Neutrophil (primary cell): ENCODE measurements around the gene ABCD3.

Source experiments
- H3K27ac ChIP-seq: fragments of 200-600 bp; sonication (generic); 2 replicates; pipeline ENCODE4 v1.5.1; 2016; ENCODE audit warnings: mild to moderate bottlenecking, moderate library complexity
- H3K27me3 ChIP-seq: fragments of 200-600 bp; sonication (generic); 2 replicates; pipeline ENCODE4 v1.6.0; 2016; ENCODE audit warnings: mild to moderate bottlenecking
- H3K36me3 ChIP-seq: fragments of 200-600 bp; sonication (generic); 2 replicates; pipeline ENCODE4 v1.5.1; 2017
- H3K4me1 ChIP-seq, 2 experiments: fragments of 200-600 bp in 1 of 2; sonication (generic) in 1 of 2; 1 replicate in 1 of 2; 2 replicates in 1 of 2; pipeline versions ENCODE4 v1.5.1 to v1.6.1; 2013 to 2016; ENCODE audit warnings: low read depth in 1 of 2, low read length in 1 of 2, mild to moderate bottlenecking in 1 of 2, moderate library complexity in 1 of 2; ENCODE audit not compliant: control insufficient read depth in 1 of 2, insufficient read depth in 1 of 2
- H3K4me3 ChIP-seq, 2 experiments: fragments of 200-600 bp in 1 of 2; sonication (generic) in 1 of 2; 1 replicate in 1 of 2; 2 replicates in 1 of 2; pipeline ENCODE4 v1.5.1; 2013 to 2016; ENCODE audit warnings: low read depth in 1 of 2, low read length in 1 of 2, mild to moderate bottlenecking in 1 of 2, moderate library complexity in 1 of 2
- H3K9me3 ChIP-seq: fragments of 200-600 bp; sonication (generic); 2 replicates; pipeline ENCODE4 v1.5.1; 2016
- CTCF ChIP-seq: fragments of 200-600 bp; sonication (generic); IDR thresholded peaks from 2 replicates; pipeline ENCODE4 v1.5.1; 2016; ENCODE audit warnings: antibody characterized with exemption

Gene ABCD3

DNA sequence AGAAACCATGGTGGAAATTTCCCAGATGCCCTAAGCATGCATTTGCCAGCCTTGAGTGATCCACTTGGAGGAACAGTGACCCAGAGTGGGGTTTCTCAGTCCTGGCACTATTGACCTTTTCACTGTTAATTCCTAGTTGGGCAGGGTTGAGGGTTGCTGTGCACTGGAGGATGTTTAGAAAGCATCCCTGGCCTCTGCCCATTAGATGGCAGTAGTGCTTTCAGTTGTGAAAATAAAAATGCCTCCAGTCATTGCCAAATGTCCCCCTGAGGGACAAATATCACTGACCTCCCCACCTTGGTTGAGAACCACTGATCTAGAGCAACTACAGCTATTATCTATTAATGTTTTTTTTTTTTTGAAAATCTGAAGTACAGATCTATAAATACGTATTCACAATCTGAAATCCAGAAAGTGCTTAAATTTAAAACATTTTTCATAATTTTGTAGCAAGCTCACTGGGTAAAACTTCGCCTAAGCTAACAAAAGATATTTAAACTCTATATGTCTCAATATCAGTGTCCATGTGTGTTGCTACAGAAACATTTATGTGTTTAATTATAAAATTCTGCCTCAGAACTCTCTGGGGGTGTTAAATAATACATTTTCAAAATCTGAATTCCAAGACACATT is 96.0 kb downstream of the ABCD3 start:
- Histone ChIP-seq H3K4me1 (no peaks in the 10 kb centered on the region), H3K4me3 (no peak overlapping the region), H3K36me3 (peaks cover 15% of the 10 kb centered on the region), H3K27ac (no peak overlapping the region), H3K27me3 (no peaks in the 10 kb centered on the region), H3K9me3 (no peaks in the 10 kb centered on the region)
- TF ChIP-seq CTCF: no peak

- Histone ChIP-seq H3K4me1 (no peaks in the 10 kb centered on the region), H3K4me3 (no peak overlapping the region), H3K9me3 (no peaks in the 10 kb centered on the region), H3K36me3 (peaks cover 19% of the 10 kb centered on the region), H3K27me3 (no peaks in the 10 kb centered on the region), H3K27ac (no peak overlapping the region)
- TF ChIP-seq CTCF: no peak
Measured at GRCh38 chr1:94515296-94515947, 97.2 kb downstream of the ABCD3 start.

- no peaks in the 10 kb centered on the region for H3K27me3 ChIP-seq
- no peaks in the 10 kb centered on the region for H3K9me3 ChIP-seq
- TF ChIP-seq CTCF: no peak
- no peak overlapping the region for H3K27ac ChIP-seq
- H3K4me3 ChIP-seq: no peak overlapping the region
- peaks cover 19% of the 10 kb centered on the region for H3K36me3 ChIP-seq
- no peaks in the 10 kb centered on the region for H3K4me1 ChIP-seq
Measured at GRCh38 chr1:94519351-94519750, 101.2 kb downstream of the ABCD3 start.

DNA sequence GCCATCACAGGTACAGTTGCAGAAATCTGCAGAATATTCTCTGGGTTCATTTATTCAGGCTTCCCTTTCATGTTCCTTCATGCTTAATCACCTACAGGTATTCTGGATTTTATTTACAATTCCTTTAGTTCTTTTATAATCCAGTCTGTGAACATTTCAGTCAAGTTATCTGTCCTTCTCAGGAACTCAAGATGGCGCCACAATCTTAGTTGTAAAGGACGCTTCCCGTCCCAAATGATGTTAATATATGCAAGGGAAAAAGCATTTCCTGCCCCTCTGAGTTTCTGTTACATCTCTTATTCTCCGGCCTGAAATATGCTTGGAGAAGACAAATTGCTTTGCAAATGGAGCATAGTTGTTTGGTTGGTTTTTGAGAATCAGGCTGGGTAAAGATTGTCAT is 104.1 kb downstream of the ABCD3 start:
- TF ChIP-seq CTCF: no peak
- Histone ChIP-seq H3K9me3 (no peaks in the 10 kb centered on the region), H3K4me1 (no peaks in the 10 kb centered on the region), H3K36me3 (peaks cover 18% of the 10 kb centered on the region), H3K4me3 (no peak overlapping the region), H3K27ac (no peak overlapping the region), H3K27me3 (no peaks in the 10 kb centered on the region)

DNA sequence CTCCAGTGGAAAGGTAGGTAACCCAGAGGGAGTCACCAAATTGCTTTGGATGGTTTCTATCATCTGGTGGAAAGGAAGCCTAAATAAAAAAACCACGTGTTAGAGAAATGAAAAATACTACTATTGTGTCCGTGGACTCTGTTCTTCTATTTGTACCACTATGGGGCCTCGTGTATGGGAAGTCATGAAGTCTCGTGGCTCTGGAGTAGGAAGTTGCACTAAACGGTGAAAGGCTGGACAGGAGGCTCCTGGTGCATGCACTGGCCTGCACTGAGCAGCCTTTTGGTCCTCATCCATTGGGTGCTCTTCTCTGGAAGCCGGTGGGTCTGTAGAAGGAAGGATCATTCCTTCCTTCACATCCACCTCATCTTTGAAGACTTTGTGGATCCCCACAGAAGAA is 106.3 kb downstream of the ABCD3 start:
- TF ChIP-seq CTCF: no peak
- Histone ChIP-seq H3K4me3 (no peak overlapping the region), H3K27ac (no peak overlapping the region), H3K4me1 (no peaks in the 10 kb centered on the region), H3K27me3 (no peaks in the 10 kb centered on the region), H3K9me3 (no peaks in the 10 kb centered on the region), H3K36me3 (peaks cover under 1% of the 10 kb centered on the region)
